ENCODE measurements around the gene NXPH3.
"Not testable (repeated sequence)": the region's sequence is repeated elsewhere in the genome, so short reads cannot be mapped to it uniquely, and the experiment has no call there.

Gene NXPH3

DNA sequence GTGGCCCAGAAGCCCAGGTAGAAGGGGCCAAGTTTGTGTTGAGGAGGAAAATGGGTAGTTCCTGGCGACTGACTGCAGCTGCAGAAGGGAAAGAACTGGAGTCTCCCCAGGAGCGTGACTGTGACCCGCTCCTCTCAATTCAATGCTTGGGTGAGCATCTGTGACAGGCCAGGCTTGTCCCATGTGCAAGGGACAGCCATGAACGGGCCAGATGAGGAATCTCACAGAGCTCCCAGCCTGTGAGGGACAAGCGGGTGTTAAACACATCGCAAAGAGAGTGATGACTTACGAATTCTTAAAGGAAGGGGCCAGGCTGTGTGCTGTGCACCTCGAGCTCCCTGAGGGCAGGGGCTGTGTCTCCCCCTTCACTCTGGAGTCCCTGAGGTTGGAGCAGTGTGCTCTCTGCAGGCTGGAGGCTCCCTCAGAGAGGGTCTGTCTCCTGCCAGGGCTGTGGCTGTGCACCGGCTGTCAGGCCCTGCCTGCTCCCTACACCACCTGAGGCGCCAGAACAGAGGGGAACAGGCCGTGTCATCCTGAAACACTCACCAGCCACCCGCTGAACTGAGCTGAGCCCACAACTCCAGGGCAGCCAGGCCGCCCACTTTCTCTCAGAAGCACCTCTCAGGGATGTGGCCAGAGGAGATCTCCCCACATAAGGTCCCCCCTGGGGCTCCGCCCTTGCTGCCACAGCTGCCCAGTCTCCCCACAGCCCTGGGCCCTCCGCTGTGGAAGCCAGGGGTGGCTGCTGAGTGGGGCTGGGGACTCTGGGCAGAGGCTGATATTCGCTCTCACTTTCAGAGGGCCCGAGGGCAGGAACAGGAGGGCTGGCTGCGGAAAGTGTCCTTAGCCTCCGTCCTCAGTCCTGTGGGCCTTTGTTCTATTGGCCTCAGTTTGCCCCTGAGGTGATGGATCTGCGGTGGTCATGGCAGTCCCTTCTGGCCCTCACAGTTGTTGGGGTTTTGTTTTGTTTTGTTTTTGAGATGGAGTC lies 25.7 kb upstream of the NXPH3 start:
- H3K4me3 ChIP-seq (ENCODE audit: low read depth, low read length): no peak overlapping the region
- TF ChIP-seq, protein P1, sequence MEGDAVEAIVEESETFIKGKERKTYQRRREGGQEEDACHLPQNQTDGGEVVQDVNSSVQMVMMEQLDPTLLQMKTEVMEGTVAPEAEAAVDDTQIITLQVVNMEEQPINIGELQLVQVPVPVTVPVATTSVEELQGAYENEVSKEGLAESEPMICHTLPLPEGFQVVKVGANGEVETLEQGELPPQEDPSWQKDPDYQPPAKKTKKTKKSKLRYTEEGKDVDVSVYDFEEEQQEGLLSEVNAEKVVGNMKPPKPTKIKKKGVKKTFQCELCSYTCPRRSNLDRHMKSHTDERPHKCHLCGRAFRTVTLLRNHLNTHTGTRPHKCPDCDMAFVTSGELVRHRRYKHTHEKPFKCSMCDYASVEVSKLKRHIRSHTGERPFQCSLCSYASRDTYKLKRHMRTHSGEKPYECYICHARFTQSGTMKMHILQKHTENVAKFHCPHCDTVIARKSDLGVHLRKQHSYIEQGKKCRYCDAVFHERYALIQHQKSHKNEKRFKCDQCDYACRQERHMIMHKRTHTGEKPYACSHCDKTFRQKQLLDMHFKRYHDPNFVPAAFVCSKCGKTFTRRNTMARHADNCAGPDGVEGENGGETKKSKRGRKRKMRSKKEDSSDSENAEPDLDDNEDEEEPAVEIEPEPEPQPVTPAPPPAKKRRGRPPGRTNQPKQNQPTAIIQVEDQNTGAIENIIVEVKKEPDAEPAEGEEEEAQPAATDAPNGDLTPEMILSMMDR (IDR thresholded peaks at IDR 0.05; ENCODE audit: low read depth, low read length, missing control alignments): no peak
- DNase-seq (ENCODE audit: low read depth): no peak

DNA sequence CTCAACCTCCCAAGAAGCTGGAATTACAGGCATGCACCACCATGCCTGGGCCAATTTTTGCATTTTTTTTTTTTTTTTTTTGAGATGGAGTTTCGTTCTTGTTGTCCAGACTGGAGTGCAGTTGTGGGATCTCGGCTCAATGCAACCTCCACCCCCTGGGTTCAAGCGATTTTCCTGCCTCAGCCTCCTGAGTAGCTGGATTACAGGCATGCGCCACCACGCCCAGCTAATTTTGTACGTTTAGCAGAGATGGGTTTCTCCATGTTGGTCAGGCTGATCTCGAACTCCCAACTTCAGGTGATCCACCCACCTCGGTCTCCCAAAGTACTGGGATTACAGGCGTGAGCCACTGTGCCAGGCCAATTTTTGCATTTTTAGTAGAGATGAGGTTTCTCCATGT lies 24.9 kb upstream of the NXPH3 start:
- DNase-seq (ENCODE audit: low read depth); H3K4me3 ChIP-seq (ENCODE audit: low read depth, low read length): not testable (repeated sequence)

DNA sequence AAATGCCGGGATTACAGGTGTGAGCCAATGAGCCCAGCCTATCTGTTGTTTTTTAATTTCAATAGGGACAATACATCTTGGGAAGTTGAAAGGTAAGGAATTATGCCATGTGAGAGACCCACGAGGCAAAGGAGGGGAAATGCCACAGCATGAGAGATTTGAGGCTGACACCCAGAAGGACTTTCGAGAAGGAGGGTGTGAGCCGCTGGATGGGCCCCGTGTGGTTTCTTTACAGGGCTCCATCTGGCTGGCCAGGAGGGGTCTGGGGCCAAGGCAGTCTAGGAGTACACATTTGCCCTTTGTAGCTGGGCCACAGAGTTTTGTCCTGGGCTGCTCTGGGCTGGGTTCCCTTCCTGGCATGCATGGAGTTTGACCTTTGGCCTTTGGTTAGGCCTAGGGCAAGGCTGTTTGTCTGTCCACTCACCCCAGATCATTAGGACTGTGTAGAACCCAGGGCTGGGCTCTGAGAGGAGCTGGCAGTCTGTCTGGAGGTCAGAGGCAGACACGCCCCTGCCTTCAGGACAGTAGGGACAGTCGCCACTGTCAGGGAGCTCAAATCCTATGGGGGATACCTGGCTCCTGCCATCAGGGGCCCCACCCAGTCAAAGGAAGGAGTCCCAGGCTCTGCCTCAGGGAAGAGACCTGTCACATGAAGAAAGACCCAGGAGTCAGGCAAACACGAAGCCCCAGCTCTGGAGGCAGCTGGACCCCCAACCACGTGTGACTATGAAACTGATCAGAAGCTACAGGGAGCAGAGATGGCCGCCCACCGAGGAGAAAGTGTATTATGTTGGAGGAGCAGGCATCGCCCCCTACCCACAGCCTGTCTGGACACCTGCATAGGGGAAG lies 24.2 kb upstream of the NXPH3 start:
- H3K4me3 ChIP-seq (ENCODE audit: low read depth, low read length): no peak overlapping the region
- TF ChIP-seq, protein P1 (IDR thresholded peaks at IDR 0.05; ENCODE audit: low read depth, low read length, missing control alignments): no peak
- DNase-seq (ENCODE audit: low read depth): no peak

DNA sequence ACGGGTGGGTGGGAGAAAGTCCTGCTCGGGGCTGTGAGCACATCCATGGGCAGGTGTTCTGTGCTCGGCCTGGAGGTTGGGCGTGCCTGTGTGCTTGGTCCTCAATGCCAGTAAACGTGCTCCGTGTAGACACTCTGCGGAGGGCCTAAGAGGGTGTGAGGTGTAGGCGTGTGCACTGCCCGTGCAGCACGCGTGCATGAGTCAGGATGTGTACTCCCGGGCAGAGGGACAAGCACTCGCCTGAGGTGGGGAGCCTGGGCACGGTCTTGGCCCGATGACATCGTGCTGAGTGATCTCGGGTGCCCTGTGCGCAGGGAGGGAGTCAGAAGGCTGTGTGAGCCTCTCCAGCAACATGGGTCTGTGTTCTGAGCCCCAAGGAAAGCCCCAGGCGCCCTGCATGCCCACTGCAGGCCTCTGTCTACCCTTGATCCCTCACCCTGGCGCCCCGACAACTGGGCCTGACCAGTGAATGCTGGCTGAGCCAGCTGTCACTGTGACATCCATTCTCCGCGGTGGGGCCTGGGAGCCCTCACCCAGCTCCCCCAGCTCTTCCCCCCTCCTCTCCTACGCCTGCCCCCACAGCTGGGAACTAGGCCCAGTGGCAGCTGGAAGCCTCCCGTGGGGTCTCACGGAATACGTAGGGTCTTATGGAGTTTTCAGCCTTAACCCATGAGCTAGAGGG lies 23.5 kb upstream of the NXPH3 start:
- TF ChIP-seq, protein P1 (IDR thresholded peaks at IDR 0.05; ENCODE audit: low read depth, low read length, missing control alignments): no peak
- no peak overlapping the region for H3K4me3 ChIP-seq (ENCODE audit: low read depth, low read length)
- DNase-seq (ENCODE audit: low read depth): no peak

DNA sequence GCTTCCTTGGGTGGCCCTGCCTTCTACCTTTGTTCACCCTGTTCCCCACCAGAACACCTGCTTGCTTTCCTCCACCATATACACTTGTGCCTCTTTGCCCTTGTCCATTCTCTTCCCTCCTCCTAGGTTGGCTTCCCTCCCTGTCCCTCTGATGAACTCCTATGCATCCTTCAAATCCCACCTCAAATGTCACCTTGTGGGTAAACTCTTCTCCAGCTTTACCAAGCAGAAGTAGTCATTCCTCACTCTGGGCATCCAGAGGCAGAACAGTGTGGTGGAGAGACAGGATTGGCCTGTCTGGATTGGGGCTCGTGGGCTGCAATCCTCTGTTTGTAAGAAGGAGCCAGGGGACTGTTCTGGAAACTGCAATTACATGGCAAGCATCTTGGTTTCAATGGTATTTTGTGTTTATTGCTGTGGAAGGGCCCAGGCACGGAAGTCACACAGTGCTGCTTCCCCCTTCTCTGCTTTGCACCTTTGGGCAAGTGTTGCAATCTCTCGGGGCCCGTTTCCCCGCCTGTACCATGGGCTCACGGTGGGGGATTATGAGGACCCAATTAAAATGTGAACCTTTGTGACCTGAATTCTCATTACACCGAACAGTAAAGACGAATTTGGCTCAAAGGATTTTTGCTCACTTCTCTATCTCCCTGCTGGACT lies 21.9 kb upstream of the NXPH3 start:
- no peak for DNase-seq (ENCODE audit: low read depth)
- no peak overlapping the region for H3K4me3 ChIP-seq (ENCODE audit: low read depth, low read length)
- TF ChIP-seq, protein P1 (IDR thresholded peaks at IDR 0.05; ENCODE audit: low read depth, low read length, missing control alignments): no peak

DNA sequence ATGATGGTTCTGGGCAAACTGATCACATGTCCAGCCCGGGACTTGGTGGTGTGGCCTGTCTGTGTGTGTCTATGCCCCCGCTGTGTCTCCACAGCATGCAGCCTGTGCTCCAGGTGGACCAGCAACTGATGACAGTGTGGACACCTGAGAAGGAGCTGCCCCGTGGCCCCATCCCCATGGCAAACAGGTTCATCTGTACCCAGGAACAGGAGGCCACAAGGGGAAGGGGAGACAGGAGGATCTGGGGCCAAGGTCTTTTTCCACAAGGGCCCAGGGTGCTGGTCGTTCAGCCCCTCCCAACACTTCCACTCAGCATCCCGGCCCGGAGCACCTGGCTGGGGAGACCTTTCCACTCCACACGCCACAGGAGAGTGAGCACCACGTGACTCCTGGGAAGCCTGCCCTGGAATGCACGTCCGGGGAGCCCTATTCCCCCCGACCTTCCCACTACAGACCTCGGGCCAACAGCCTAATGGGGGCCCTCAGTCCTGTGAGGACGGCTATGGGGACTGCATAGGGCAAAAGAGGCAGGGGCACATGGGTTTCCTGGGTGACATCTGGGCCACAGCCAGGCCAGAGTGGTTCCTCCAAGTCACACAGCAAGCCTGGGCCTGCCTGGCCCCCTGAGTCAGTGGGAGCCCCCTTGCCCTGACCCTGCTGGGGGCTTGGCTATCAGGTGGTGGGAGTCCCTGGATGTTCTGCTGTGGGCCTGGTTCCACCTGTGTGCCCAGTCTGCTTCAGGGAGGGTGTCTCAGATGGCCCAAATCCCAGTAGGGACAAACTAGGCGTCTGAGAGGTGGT lies 20.8 kb upstream of the NXPH3 start:
- TF ChIP-seq, protein P1 (IDR thresholded peaks at IDR 0.05; ENCODE audit: low read depth, low read length, missing control alignments): no peak
- no peak for DNase-seq (ENCODE audit: low read depth)
- no peak overlapping the region for H3K4me3 ChIP-seq (ENCODE audit: low read depth, low read length)

All from GM12864 (cell line).